Measurements from ENCODE around the gene HIRIP3.

Gene HIRIP3

DNA sequence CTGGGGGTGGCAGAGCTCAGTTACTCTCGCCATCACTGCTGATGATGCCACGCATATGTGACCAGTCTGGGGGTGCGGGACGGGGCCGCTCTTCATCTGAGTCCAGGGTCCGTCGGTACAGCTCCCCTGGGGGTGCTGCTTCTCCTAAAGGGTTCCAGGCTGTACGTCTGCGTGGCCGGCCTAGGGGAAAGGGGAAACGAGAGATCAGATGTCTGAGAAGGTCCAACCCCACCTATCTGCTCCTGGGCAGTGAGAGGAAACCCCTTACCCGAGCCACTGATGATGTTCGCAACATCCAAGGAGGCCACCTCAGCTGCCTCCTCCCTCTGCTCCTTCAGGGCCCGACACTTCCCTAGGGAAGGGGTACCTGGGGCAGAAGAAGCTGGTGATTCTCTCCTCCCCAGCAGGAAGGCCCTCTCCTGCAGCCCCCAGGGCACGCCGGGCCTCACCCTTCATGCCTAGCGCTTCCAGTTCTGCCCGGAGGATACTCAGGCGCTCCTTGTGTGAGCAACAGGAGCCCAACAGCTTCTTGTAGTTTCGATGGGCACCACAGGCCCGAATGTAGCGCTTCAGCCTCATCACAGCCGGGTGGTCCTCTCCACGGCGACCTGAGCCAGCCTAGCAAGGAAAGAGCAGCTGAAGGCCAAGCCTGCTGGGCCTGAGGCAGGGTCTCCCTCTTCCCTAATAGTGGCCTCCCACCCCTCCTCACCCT is 2.1 kb downstream of the HIRIP3 start:
- DNase-seq (ENCODE audit: insufficient read length, low spot score) (no peak), FAIRE-seq (no peak)
- TF ChIP-seq TAF1 (IDR thresholded peaks at IDR 0.05; ENCODE audit: low read depth, low read length) (no peak), POLR2A (IDR thresholded peaks at IDR 0.05; ENCODE audit: low read depth, low read length) (no peak), SPI1 (IDR thresholded peaks at IDR 0.05; ENCODE audit: low read depth, low read length) (no peak), POU2F2 (IDR thresholded peaks at IDR 0.05; ENCODE audit: low read depth, low read length) (no peak), PAX5 (IDR thresholded peaks at IDR 0.05; ENCODE audit: insufficient read depth, low read length, severe bottlenecking) (no peak), POLR2AphosphoS5 (IDR thresholded peaks at IDR 0.05; ENCODE audit: low read depth, low read length) (no peak; the same call in 1 of the 2 replicates)

DNA sequence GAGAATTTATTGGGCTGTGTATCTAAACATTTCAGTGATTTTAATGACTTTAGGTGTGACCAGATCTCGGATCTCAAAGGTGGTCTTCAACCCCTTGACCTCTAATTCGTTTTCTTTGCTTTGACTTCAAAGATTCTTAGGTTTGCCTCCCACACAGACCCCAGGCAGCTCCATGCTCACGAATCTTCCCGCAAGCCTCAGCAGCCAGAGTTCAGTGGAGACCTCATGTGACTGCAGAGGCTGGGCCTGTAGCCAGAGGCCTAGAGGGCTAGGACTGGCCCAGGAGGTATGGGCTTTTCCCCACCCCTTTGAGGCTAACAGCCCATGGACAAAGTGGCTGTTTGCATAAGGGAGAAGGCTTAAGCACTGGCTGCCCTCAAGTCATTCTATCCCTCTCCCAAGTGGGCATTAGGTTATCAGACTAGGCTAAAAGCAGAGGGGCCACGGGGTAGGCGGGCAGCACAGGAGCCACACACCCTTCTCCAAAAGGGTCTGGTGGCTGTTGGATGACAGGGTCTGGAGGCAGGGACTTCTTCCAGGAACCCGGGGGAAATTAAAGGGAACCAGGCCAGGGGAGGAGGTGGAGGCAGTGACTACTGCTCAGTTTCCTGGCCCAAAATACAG is 3.0 kb downstream of the HIRIP3 start:
- no peak for DNase-seq (ENCODE audit: insufficient read length, low spot score)
- FAIRE-seq, result no peak

DNA sequence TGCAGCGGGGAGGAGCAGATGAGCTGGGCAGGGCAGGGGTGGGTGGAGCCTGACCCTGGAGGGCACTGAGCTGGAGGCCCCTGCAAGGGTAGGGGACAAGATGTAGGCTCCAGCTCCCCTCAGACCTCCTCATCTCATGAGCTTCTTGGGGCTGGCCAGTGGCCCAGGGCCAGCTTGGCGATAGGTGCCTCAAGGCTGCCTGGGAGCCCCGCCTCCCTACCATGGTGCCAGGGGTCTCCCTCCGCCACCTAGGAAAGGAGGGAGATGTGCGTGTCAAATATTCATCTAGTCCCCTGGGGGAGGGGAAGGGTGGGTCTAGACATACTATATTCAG is 3.9 kb downstream of the HIRIP3 start:
- TF ChIP-seq SPI1 (IDR thresholded peaks at IDR 0.05; ENCODE audit: low read depth, low read length) (no peak), POLR2A (IDR thresholded peaks at IDR 0.05; ENCODE audit: low read depth, low read length) (no peak), POLR2AphosphoS5 (IDR thresholded peaks at IDR 0.05; ENCODE audit: low read depth, low read length) (no peak), PAX5 (IDR thresholded peaks at IDR 0.05; ENCODE audit: insufficient read depth, low read length, severe bottlenecking) (no peak), TAF1 (IDR thresholded peaks at IDR 0.05; ENCODE audit: low read depth, low read length) (no peak), POU2F2 (IDR thresholded peaks at IDR 0.05; ENCODE audit: low read depth, low read length) (no peak)
- DNase-seq (ENCODE audit: insufficient read length, low spot score) (no peak), FAIRE-seq (no peak)

More for the DNA sequence above, 3.0 kb downstream of the HIRIP3 start:
- TF ChIP-seq TAF1 (IDR thresholded peaks at IDR 0.05; ENCODE audit: low read depth, low read length), result no peak
- TF ChIP-seq SPI1 (IDR thresholded peaks at IDR 0.05; ENCODE audit: low read depth, low read length), result no peak
- TF ChIP-seq PAX5 (IDR thresholded peaks at IDR 0.05; ENCODE audit: insufficient read depth, low read length, severe bottlenecking), result no peak
- TF ChIP-seq POU2F2 (IDR thresholded peaks at IDR 0.05; ENCODE audit: low read depth, low read length), result no peak

DNA sequence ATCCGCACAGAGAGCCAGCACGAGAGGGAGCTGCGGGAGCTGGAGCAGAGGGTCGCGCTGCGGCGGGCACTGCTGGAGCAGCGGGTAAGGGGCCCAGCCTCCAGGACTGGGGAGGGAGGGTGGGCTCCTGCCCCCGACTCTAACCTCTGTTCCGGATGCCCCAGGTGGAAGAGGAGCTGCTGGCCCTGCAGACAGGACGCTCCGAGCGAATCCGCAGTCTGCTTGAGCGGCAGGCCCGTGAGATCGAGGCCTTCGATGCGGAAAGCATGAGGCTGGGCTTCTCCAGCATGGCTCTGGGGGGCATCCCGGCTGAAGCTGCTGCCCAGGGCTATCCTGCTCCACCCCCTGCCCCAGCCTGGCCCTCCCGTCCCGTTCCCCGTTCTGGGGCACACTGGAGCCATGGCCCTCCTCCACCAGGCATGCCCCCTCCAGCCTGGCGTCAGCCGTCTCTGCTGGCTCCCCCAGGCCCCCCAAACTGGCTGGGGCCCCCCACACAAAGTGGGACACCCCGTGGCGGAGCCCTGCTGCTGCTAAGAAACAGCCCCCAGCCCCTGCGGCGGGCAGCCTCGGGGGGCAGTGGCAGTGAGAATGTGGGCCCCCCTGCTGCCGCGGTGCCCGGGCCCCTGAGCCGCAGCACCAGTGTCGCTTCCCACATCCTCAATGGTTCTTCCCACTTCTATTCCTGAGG is 4.4 kb downstream of the HIRIP3 start:
- DNase-seq (ENCODE audit: insufficient read length, low spot score) (no peak), FAIRE-seq (no peak)
- no peak for TF ChIP-seq POU2F2 (IDR thresholded peaks at IDR 0.05; ENCODE audit: low read depth, low read length)
- TF ChIP-seq SPI1 (IDR thresholded peaks at IDR 0.05; ENCODE audit: low read depth, low read length), result no peak
- no peak for TF ChIP-seq POLR2A (IDR thresholded peaks at IDR 0.05; ENCODE audit: low read depth, low read length)
- no peak for TF ChIP-seq TAF1 (IDR thresholded peaks at IDR 0.05; ENCODE audit: low read depth, low read length)
- no peak for TF ChIP-seq POLR2AphosphoS5 (IDR thresholded peaks at IDR 0.05; ENCODE audit: low read depth, low read length)
- TF ChIP-seq PAX5 (IDR thresholded peaks at IDR 0.05; ENCODE audit: insufficient read depth, low read length, severe bottlenecking), result no peak

DNA sequence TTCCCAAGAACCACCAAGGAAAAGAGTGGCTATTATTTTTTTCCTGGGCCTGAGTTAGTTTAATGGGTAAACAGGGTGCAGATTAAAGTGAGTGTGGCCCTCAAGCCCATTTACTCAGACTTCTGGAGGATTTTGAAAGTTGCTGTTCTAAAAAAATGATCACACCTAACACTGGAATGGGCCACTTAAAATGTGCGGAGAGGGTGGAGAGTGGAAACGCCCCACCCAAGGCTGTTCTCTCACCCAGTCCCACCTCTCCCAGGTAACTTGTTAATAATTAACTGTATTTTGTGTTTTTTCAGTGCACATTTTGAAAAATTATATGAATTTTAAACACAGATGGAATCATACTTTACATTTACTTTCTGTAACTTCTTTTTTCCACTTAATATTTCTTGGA is 5.4 kb downstream of the HIRIP3 start:
- TF ChIP-seq POLR2AphosphoS5 (IDR thresholded peaks at IDR 0.05; ENCODE audit: low read depth, low read length) (no peak), PAX5 (IDR thresholded peaks at IDR 0.05; ENCODE audit: insufficient read depth, low read length, severe bottlenecking) (no peak), POU2F2 (IDR thresholded peaks at IDR 0.05; ENCODE audit: low read depth, low read length) (no peak), SPI1 (IDR thresholded peaks at IDR 0.05; ENCODE audit: low read depth, low read length) (no peak), TAF1 (IDR thresholded peaks at IDR 0.05; ENCODE audit: low read depth, low read length) (no peak), POLR2A (IDR thresholded peaks at IDR 0.05; ENCODE audit: low read depth, low read length) (no peak)
- DNase-seq (ENCODE audit: insufficient read length, low spot score) (no peak), FAIRE-seq (no peak)

DNA sequence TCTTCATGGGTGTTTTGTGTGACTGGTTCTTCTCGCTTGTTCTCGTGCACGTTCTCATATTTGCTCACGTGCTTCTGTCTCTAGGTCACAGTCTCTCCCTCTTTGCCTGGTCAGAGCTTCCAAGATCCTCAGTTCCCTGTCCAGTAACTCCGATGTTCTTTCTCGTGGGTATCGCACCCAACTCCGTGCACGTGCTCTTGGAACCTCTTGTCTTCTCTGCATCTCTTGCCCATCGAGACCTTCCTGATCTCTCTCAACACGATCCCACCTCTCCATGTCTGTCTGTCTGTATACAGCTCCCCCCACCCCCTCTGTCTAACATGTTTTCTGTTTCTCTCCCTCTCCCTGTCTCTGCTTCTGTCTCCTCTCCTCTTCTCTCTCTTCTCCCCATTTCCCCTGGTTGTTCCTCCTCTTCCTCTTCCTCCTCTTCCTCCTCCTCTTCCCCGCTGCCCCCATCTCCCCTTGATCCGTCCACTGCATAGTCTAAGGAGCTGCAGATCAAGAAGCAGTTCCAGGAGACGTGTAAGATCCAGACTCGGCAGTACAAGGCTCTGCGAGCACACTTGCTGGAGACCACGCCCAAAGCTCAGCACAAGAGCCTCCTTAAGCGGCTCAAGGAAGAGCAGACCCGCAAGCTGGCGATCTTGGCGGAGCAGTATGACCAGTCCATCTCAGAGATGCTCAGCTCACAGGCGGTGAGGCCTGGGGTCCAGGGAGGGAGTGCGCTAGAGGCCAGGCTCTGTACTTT is 6.1 kb downstream of the HIRIP3 start:
- no peak for FAIRE-seq
- TF ChIP-seq POU2F2 (IDR thresholded peaks at IDR 0.05; ENCODE audit: low read depth, low read length) (no peak), SPI1 (IDR thresholded peaks at IDR 0.05; ENCODE audit: low read depth, low read length) (no peak), POLR2AphosphoS5 (IDR thresholded peaks at IDR 0.05; ENCODE audit: low read depth, low read length) (no peak), PAX5 (IDR thresholded peaks at IDR 0.05; ENCODE audit: insufficient read depth, low read length, severe bottlenecking) (no peak), POLR2A (IDR thresholded peaks at IDR 0.05; ENCODE audit: low read depth, low read length) (no peak), TAF1 (IDR thresholded peaks at IDR 0.05; ENCODE audit: low read depth, low read length) (no peak)
- DNase-seq (ENCODE audit: insufficient read length, low spot score), result no peak

DNA sequence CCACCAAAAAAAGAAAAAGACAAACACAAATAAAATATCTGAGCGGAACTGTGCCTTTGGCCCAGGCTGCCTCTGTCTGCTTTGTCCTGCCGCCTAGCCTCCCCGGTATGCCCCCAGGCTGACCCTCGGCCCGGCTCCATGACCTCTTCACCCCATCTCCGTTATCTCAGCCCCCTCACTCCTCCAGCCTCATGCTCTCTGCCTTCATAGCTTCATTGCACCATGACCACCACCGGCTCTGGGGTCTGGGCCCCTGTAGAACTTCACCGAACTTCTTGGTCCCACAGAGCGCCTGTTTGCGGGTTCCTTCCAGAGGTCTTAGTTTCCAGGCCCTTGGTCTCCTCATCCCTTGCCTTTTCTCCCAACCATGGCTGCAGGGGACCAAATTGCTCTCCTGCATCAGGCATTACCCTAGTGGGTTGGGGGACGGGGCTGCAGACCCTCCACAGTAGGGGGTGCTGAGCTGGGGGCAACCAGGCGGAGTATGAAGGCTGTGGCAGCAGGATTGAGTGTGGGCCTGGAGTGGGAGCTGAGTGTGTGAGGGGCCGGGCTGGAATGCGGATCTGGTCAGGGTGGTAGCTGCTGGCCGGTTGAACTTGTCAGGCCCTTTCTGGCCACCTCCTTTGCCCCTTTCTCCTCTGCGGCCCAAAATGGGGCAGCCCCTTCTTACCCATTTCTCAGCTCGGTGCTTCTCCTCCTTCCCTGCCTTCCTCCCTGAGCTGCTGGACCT is 6.9 kb downstream of the HIRIP3 start:
- DNase-seq (ENCODE audit: insufficient read length, low spot score) (no peak), FAIRE-seq (no peak)
- TF ChIP-seq POLR2AphosphoS5 (IDR thresholded peaks at IDR 0.05; ENCODE audit: low read depth, low read length) (no peak), POU2F2 (IDR thresholded peaks at IDR 0.05; ENCODE audit: low read depth, low read length) (no peak), PAX5 (IDR thresholded peaks at IDR 0.05; ENCODE audit: insufficient read depth, low read length, severe bottlenecking) (no peak), POLR2A (IDR thresholded peaks at IDR 0.05; ENCODE audit: low read depth, low read length) (no peak)

DNA sequence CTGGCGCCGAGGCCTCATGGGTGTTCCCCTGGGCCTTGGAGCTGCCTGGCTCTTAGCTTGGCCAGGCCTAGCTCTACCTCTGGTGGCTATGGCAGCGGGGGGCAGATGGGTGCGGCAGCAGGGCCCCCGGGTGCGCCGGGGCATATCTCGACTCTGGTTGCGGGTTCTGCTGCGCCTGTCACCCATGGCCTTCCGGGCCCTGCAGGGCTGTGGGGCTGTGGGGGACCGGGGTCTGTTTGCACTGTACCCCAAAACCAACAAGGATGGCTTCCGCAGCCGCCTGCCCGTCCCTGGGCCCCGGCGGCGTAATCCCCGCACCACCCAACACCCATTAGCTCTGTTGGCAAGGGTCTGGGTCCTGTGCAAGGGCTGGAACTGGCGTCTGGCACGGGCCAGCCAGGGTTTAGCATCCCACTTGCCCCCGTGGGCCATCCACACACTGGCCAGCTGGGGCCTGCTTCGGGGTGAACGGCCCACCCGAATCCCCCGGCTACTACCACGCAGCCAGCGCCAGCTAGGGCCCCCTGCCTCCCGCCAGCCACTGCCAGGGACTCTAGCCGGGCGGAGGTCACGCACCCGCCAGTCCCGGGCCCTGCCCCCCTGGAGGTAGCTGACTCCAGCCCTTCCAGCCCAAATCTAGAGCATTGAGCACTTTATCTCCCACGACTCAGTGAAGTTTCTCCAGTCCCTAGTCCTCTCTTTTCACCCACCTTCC is 7.9 kb downstream of the HIRIP3 start:
- FAIRE-seq (no peak), DNase-seq (ENCODE audit: insufficient read length, low spot score) (no peak)
- TF ChIP-seq PAX5 (IDR thresholded peaks at IDR 0.05; ENCODE audit: insufficient read depth, low read length, severe bottlenecking) (no peak), POLR2AphosphoS5 (IDR thresholded peaks at IDR 0.05; ENCODE audit: low read depth, low read length) (no peak), SPI1 (IDR thresholded peaks at IDR 0.05; ENCODE audit: low read depth, low read length) (no peak), TAF1 (IDR thresholded peaks at IDR 0.05; ENCODE audit: low read depth, low read length) (no peak), POLR2A (IDR thresholded peaks at IDR 0.05; ENCODE audit: low read depth, low read length) (no peak), POU2F2 (IDR thresholded peaks at IDR 0.05; ENCODE audit: low read depth, low read length) (no peak)
